Breast epithelium (tissue), 4 donors: ENCODE results near the gene CNP. TPM values are rescaled to one million over a fixed set of nuclear protein-coding genes. Genes with fewer than 3 reads are reported as not detected.

Experiments used
- DNase-seq, 2 donors: peaks; one replicate each; pipeline ENCODE4 v3.0.0-alpha.2; 2019; ENCODE audit warnings: low spot score in 2 of 2
- H3K27ac ChIP-seq, 2 donors: fragments of 200-600 bp; sonication (generic) in 1 of 2; one replicate each; pipeline ENCODE4 v1.5.1; 2016 to 2019; ENCODE audit warnings: mild to moderate bottlenecking in 1 of 2
- H3K27me3 ChIP-seq, 2 donors: fragments of 200-600 bp; sonication (generic) in 1 of 2; one replicate each; pipeline versions ENCODE4 v1.5.1 to v1.6.0; 2017 to 2019; ENCODE audit warnings: control low read depth in 1 of 2, mild to moderate bottlenecking in 1 of 2
- H3K36me3 ChIP-seq: fragments of 200-600 bp; one replicate; pipeline ENCODE4 v1.5.1; 2019
- H3K4me1 ChIP-seq, 2 donors: fragments of 200-600 bp; sonication (generic); one replicate each; pipeline ENCODE4 v1.5.1; 2016 to 2019; ENCODE audit warnings: control low read depth in 1 of 2
- H3K4me3 ChIP-seq, 3 donors: fragments of 200-600 bp; sonication (generic); 1 replicate in 2 of 3; 2 replicates in 1 of 3; pipeline ENCODE4 v1.5.1; 2016 to 2019; ENCODE audit warnings: mild to moderate bottlenecking in 3 of 3, moderate library complexity in 2 of 3
- H3K9me3 ChIP-seq, 2 donors: fragments of 200-600 bp; sonication (generic) in 1 of 2; one replicate each; pipeline ENCODE4 v1.5.1; 2016 to 2019; ENCODE audit warnings: control low read depth in 1 of 2
- POLR2A ChIP-seq: fragments of 450-650 bp; IDR thresholded peaks from one replicate; pipeline ENCODE4 v1.6.1; 2016; ENCODE audit warnings: antibody characterized with exemption, mild to moderate bottlenecking, moderate library complexity
- POLR2AphosphoS5 ChIP-seq, 3 donors: sonication (generic); formaldehyde crosslinking; IDR thresholded peaks; one replicate each; pipeline ENCODE4 v1.6.1; 2017; ENCODE audit warnings: antibody characterized with exemption in 3 of 3
- intact Hi-C: fragments of 100-400 bp; cut with DNase I; formaldehyde crosslinking; loops from one replicate; pipeline ENCODE4 v1.15.1; 2023; ENCODE audit warnings: low total_unique reads
- total RNA-seq, 3 donors: library from RNA; depleted of rRNA; stranded (reverse); fragments of >200 nt; gene quantifications; one replicate each; pipeline ENCODE4 v1.1.0, GENCODE V29; 2016
- TF ChIP-seq, protein P1 (sequence below), 3 donors: fragments of 450-650 bp; IDR thresholded peaks; one replicate each; pipeline ENCODE4 v1.5.1; 2016 to 2017; ENCODE audit warnings: antibody characterized with exemption in 3 of 3, mild to moderate bottlenecking in 3 of 3, moderate library complexity in 3 of 3

CNP gene
- total RNA-seq, 3 donors from 2014 or later, result 51.8 to 55.5 (median 53.7) TPM

DNA sequence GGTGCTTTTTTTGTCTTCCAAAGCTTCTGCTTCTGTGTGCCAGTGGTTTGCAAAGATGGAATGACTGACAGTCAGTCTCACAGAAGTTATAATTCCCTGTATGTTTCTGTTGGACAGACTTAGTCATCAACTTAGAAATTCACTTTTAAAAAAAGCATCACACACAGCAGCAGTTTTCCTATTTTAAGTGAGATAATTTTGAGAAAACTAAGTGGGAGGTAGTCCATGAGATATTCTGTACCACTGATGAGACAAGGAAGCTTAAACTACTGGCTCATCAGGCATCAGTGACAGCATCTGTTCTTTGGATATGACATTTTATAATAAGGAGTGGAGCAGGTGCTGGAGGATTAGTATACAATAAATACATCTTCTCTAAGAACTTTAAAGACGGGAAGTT is 20.0 kb downstream of the CNP start:
- intact Hi-C loops, result no loop called here
- Histone ChIP-seq H3K4me3 (no peak overlapping the region), H3K36me3 (peaks cover 19% of the 10 kb centered on the region), H3K27me3 (no peaks in the 10 kb centered on the region), H3K27ac (no peak overlapping the region), H3K9me3 (no peaks in the 10 kb centered on the region), H3K4me1 (no peaks in the 10 kb centered on the region)
- TF ChIP-seq, protein P1, sequence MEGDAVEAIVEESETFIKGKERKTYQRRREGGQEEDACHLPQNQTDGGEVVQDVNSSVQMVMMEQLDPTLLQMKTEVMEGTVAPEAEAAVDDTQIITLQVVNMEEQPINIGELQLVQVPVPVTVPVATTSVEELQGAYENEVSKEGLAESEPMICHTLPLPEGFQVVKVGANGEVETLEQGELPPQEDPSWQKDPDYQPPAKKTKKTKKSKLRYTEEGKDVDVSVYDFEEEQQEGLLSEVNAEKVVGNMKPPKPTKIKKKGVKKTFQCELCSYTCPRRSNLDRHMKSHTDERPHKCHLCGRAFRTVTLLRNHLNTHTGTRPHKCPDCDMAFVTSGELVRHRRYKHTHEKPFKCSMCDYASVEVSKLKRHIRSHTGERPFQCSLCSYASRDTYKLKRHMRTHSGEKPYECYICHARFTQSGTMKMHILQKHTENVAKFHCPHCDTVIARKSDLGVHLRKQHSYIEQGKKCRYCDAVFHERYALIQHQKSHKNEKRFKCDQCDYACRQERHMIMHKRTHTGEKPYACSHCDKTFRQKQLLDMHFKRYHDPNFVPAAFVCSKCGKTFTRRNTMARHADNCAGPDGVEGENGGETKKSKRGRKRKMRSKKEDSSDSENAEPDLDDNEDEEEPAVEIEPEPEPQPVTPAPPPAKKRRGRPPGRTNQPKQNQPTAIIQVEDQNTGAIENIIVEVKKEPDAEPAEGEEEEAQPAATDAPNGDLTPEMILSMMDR (IDR thresholded peaks at IDR 0.05), result no peak
- TF ChIP-seq POLR2A (no peak), POLR2AphosphoS5 (IDR thresholded peaks at IDR 0.05) (no peak)
- DNase-seq, result no peak

DNA sequence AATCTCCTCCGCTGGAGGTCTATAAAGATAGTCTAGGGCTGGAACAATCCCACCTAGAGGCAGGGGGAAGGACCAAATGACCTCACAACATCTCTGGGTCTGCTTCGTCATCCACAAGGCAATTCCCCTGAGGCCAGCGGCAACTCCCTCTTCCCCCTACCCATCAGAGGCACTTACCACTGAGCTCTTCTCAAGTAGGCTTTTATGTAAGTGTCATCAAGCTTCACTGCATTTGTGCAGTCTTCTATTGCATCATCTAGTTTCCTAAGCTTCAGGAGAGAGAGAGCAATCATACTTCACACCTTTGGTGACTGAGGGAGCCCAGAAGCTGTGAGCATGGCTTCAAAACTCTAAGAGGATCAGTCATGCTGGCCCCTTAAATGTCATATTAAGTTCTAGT is 21.0 kb downstream of the CNP start:
- no peak for TF ChIP-seq POLR2A
- no peak for TF ChIP-seq POLR2AphosphoS5 (IDR thresholded peaks at IDR 0.05)
- TF ChIP-seq, protein P1 (IDR thresholded peaks at IDR 0.05), result no peak
- H3K27ac ChIP-seq, result no peak overlapping the region
- H3K9me3 ChIP-seq, result no peaks in the 10 kb centered on the region
- DNase-seq, result no peak
- peaks cover 19% of the 10 kb centered on the region for H3K36me3 ChIP-seq
- intact Hi-C loops, result no loop called here
- no peaks in the 10 kb centered on the region for H3K27me3 ChIP-seq
- no peaks in the 10 kb centered on the region for H3K4me1 ChIP-seq
- no peak overlapping the region for H3K4me3 ChIP-seq

DNA sequence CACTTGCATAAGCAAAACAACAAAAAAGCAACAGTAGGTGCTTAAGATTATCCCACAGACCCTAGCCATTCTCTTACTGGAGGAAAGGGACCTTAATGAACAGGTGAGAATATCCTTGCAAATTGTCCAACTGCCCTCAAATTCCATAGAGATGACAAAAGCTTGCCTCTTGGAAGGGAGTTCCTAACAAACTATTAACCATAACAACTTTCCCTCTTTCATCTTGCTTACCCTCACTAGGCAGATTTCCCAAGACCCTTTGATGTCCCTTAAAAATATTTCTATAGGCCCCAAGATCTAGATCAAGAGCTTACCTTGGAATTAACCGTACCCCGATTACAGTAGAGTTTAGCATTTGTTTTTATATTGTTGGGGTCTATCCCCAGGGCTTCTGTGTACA is 21.8 kb downstream of the CNP start:
- intact Hi-C loops, result no loop called here
- peaks cover 19% of the 10 kb centered on the region for H3K36me3 ChIP-seq
- no peak for TF ChIP-seq POLR2AphosphoS5 (IDR thresholded peaks at IDR 0.05)
- TF ChIP-seq, protein P1 (IDR thresholded peaks at IDR 0.05), result no peak
- no peak for TF ChIP-seq POLR2A
- no peak overlapping the region for H3K27ac ChIP-seq
- no peak for DNase-seq
- no peaks in the 10 kb centered on the region for H3K9me3 ChIP-seq
- no peak overlapping the region for H3K4me3 ChIP-seq
- H3K4me1 ChIP-seq, result no peaks in the 10 kb centered on the region
- no peaks in the 10 kb centered on the region for H3K27me3 ChIP-seq

DNA sequence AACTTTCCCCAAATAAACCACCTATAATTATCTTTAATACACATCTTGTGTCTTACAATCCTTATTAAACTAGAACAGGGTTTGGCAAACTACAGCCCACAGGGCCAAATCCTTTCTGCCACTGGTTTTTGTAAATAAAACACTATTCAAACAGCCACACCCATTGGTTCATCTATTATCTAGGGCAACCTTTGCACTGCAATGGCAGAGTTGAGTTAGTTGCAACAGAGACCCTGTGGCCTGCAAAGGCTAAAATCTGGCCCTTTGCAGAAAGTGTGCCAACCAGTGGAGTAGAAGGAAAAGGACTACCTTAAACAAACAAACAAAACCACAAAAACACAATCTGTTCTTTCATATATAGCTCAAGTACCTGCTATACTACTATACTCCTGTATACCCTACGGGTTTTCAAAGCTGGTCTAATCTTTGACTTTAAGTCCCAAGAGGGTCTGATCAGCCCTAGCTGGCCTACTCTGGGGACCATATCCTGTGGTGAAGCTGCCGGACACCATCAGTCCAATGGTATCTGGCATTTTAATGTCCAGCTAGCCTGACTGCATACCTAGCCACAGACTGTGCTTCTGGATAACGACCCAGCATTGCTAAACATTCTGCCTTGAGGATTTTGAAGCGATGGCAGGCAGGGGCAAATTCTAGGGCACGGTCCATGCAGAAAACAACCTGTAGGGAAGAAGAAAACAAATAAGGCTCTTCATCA is 23.3 kb downstream of the CNP start:
- Histone ChIP-seq H3K4me3 (no peak overlapping the region), H3K4me1 (no peaks in the 10 kb centered on the region), H3K27ac (no peak overlapping the region), H3K9me3 (no peaks in the 10 kb centered on the region), H3K36me3 (peaks cover 19% of the 10 kb centered on the region), H3K27me3 (no peaks in the 10 kb centered on the region)
- no peak for DNase-seq
- TF ChIP-seq POLR2A, result no peak
- TF ChIP-seq POLR2AphosphoS5 (IDR thresholded peaks at IDR 0.05), result no peak
- TF ChIP-seq, protein P1 (IDR thresholded peaks at IDR 0.05), result no peak
- intact Hi-C loops, result no loop called here

DNA sequence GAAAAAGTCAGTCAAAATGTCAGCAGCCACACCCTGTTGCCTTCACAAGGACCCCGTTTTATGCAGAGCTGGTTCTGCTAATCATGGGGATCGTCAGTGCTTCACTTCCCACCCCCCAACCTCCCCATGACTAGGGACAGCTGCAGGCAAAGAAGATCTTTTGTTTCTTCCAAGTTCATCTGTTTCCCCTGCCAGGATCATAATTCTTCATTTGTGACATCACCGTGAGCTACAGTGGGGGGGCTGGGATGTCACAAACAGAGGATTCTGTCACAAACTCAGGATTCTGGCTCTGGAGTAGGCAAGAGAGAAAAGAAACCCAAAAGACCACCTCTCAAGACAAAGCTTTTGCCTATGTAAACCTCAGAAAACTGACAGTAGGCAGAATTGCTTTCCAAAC is 26.0 kb downstream of the CNP start:
- Histone ChIP-seq H3K4me3 (no peak overlapping the region), H3K4me1 (no peaks in the 10 kb centered on the region), H3K36me3 (peaks cover 11% of the 10 kb centered on the region), H3K27me3 (no peaks in the 10 kb centered on the region), H3K9me3 (no peaks in the 10 kb centered on the region), H3K27ac (peak overlapping the region in 1 of 2 donors; percentile 35)
- intact Hi-C loops, result no loop called here
- DNase-seq, result no peak
- TF ChIP-seq, protein P1 (IDR thresholded peaks at IDR 0.05), result no peak
- no peak for TF ChIP-seq POLR2A
- TF ChIP-seq POLR2AphosphoS5 (IDR thresholded peaks at IDR 0.05), result no peak
